H9 (cell line): ENCODE data around the gene DCTN5. TPM values are rescaled to one million over a fixed set of nuclear protein-coding genes. Genes with fewer than 3 reads are reported as not detected.

Experiments
- DNase-seq: peaks from one replicate; pipeline ENCODE4 v3.0.0-alpha.2; 2017
- H2AFZ ChIP-seq: one replicate; pipeline ENCODE4 v1.6.1; 2013; ENCODE audit warnings: mild to moderate bottlenecking, low read length, control low read depth, moderate library complexity
- H2AK5ac ChIP-seq: 2 replicates; pipeline ENCODE4 v1.6.1; 2013; ENCODE audit warnings: low read length, control low read depth, mixed read lengths; ENCODE audit not compliant: insufficient read length
- H2BK120ac ChIP-seq: one replicate; pipeline ENCODE4 v1.6.1; 2013; ENCODE audit warnings: low read depth, mild to moderate bottlenecking, low read length, control low read depth, inconsistent platforms; ENCODE audit not compliant: poor library complexity, severe bottlenecking
- H2BK12ac ChIP-seq: 2 replicates; pipeline ENCODE4 v1.6.1; 2013; ENCODE audit warnings: low read length, control low read depth, mixed read lengths, low read depth; ENCODE audit not compliant: insufficient read length
- H2BK15ac ChIP-seq: 2 replicates; pipeline ENCODE4 v1.6.1; 2013; ENCODE audit warnings: low read depth, low read length, control low read depth
- H2BK20ac ChIP-seq: one replicate; pipeline ENCODE4 v1.6.1; 2013; ENCODE audit warnings: low read depth, mild to moderate bottlenecking, low read length, control low read depth, inconsistent platforms; ENCODE audit not compliant: poor library complexity, severe bottlenecking
- H2BK5ac ChIP-seq: 2 replicates; pipeline ENCODE4 v1.6.1; 2013; ENCODE audit warnings: low read length, control low read depth, mixed read lengths; ENCODE audit not compliant: insufficient read length
- H3K14ac ChIP-seq: 2 replicates; pipeline ENCODE4 v1.6.1; 2013; ENCODE audit warnings: low read length, control low read depth; ENCODE audit not compliant: insufficient read depth
- H3K18ac ChIP-seq: 2 replicates; pipeline ENCODE4 v1.6.1; 2013; ENCODE audit warnings: low read depth, mild to moderate bottlenecking, mixed read lengths, low read length, control low read depth; ENCODE audit not compliant: insufficient read length
- H3K23ac ChIP-seq: 2 replicates; pipeline ENCODE4 v1.6.1; 2013; ENCODE audit warnings: low read length, control low read depth, mixed read lengths, low read depth; ENCODE audit not compliant: insufficient read length
- H3K23me2 ChIP-seq: 2 replicates; pipeline ENCODE4 v1.6.1; 2013; ENCODE audit warnings: low read depth, mild to moderate bottlenecking, mixed read lengths, low read length, control low read depth; ENCODE audit not compliant: insufficient read length, poor library complexity, severe bottlenecking
- H3K27ac ChIP-seq: 2 replicates; pipeline ENCODE4 v1.5.1; 2013; ENCODE audit warnings: low read length, control low read depth, mixed read lengths, low read depth; ENCODE audit not compliant: insufficient read length
- H3K27me3 ChIP-seq: 2 replicates; pipeline ENCODE4 v1.6.1; 2013; ENCODE audit warnings: low read length, control low read depth, inconsistent platforms; ENCODE audit not compliant: insufficient read depth
- H3K4ac ChIP-seq: 2 replicates; pipeline ENCODE4 v1.6.1; 2013; ENCODE audit warnings: low read depth, mild to moderate bottlenecking, control low read depth, inconsistent platforms, low read length, moderate library complexity
- H3K4me1 ChIP-seq: 2 replicates; pipeline ENCODE4 v1.6.1; 2013; ENCODE audit warnings: low read length, control low read depth, inconsistent platforms; ENCODE audit not compliant: insufficient read depth
- H3K4me2 ChIP-seq: 2 replicates; pipeline ENCODE4 v1.6.1; 2013; ENCODE audit warnings: low read length, control low read depth, mixed read lengths; ENCODE audit not compliant: insufficient read length, insufficient read depth
- H3K56ac ChIP-seq: 2 replicates; pipeline ENCODE4 v1.6.1; 2013; ENCODE audit warnings: low read depth, mild to moderate bottlenecking, mixed read lengths, low read length, control low read depth; ENCODE audit not compliant: insufficient read length
- H3K79me1 ChIP-seq: 2 replicates; pipeline ENCODE4 v1.6.1; 2013; ENCODE audit warnings: low read depth, mild to moderate bottlenecking, moderate library complexity, low read length, control low read depth, inconsistent platforms; ENCODE audit not compliant: insufficient read depth, poor library complexity, severe bottlenecking
- H3K79me2 ChIP-seq: 2 replicates; pipeline ENCODE4 v1.6.1; 2013; ENCODE audit warnings: low read length, control low read depth, inconsistent platforms; ENCODE audit not compliant: insufficient read depth
- H3K9ac ChIP-seq: 2 replicates; pipeline ENCODE4 v1.6.1; 2013; ENCODE audit warnings: low read length, control low read depth, mixed read lengths; ENCODE audit not compliant: insufficient read length; ENCODE audit errors: extremely low read depth
- H3K9me3 ChIP-seq: one replicate; pipeline ENCODE4 v1.6.1; 2013; ENCODE audit warnings: low read depth, low read length, inconsistent platforms; ENCODE audit not compliant: control insufficient read depth
- H3T11ph ChIP-seq: one replicate; pipeline ENCODE4 v1.6.1; 2013; ENCODE audit warnings: mild to moderate bottlenecking, low read length, control low read depth, inconsistent platforms
- H4K20me1 ChIP-seq: one replicate; pipeline ENCODE4 v1.6.1; 2013; ENCODE audit not compliant: control insufficient read depth, insufficient read length, insufficient read depth
- H4K5ac ChIP-seq: 2 replicates; pipeline ENCODE4 v1.6.1; 2013; ENCODE audit warnings: low read depth, mild to moderate bottlenecking, mixed read lengths, low read length, control low read depth; ENCODE audit not compliant: insufficient read length
- H4K8ac ChIP-seq: replicated peaks from 2 replicates; pipeline ENCODE4 v1.6.1; 2013; ENCODE audit warnings: low read length, control low read depth, mixed read lengths, low read depth; ENCODE audit not compliant: insufficient read length
- H4K91ac ChIP-seq: 2 replicates; pipeline ENCODE4 v1.6.1; 2013; ENCODE audit warnings: low read depth, mild to moderate bottlenecking, moderate library complexity, mixed read lengths, low read length, control low read depth; ENCODE audit not compliant: insufficient read length
- H3K27ac Mint-ChIP-seq, 3 experiments: 2 replicates in 2 of 3; 3 replicates in 1 of 3; pipeline ENCODE4 v1.8.0; 2020 to 2021; ENCODE audit warnings: mixed read lengths in 3 of 3, mild to moderate bottlenecking in 1 of 3, moderate library complexity in 1 of 3
- H3K27me3 Mint-ChIP-seq: 2 replicates; pipeline ENCODE4 v1.8.0; 2021; ENCODE audit warnings: low read depth, mild to moderate bottlenecking, moderate library complexity, mixed read lengths
- H3K36me3 Mint-ChIP-seq, 3 experiments: 2 replicates in 2 of 3; 3 replicates in 1 of 3; pipeline ENCODE4 v1.8.0; 2020 to 2021; ENCODE audit warnings: low read depth in 3 of 3, mixed read lengths in 3 of 3; ENCODE audit not compliant: insufficient read depth in 1 of 3
- H3K4me1 Mint-ChIP-seq, 2 experiments: 2 replicates each; pipeline ENCODE4 v1.8.0; 2020; ENCODE audit warnings: mixed read lengths in 2 of 2
- H3K4me3 Mint-ChIP-seq, 2 experiments: 2 replicates in 1 of 2; 3 replicates in 1 of 2; pipeline ENCODE4 v1.8.0; 2020 to 2021; ENCODE audit warnings: mild to moderate bottlenecking in 2 of 2, mixed read lengths in 2 of 2, moderate library complexity in 1 of 2
- H3K9me3 Mint-ChIP-seq, 2 experiments: 2 replicates in 1 of 2; 3 replicates in 1 of 2; pipeline ENCODE4 v1.8.0; 2020; ENCODE audit warnings: mild to moderate bottlenecking in 2 of 2, mixed read lengths in 2 of 2, moderate library complexity in 1 of 2
- CTCF ChIP-seq: fragments of 200-600 bp; sonication (generic); conservative IDR thresholded peaks from 3 replicates; pipeline ENCODE4 v1.8.0; 2021; ENCODE audit warnings: antibody characterized with exemption, mild to moderate bottlenecking
- WGBS: extraction: QIAGEN DNeasy Blood & Tissue Kit; methylation state at CpG from one replicate; pipeline ENCODE4 v1.1.7; 2013; ENCODE audit warnings: missing lambda C conversion rate, low lambda C conversion rate, mixed read lengths; ENCODE audit not compliant: insufficient read length; ENCODE audit errors: extremely low coverage; 5-methylcytosine and 5-hydroxymethylcytosine counted together
- total RNA-seq: library from RNA; stranded (reverse); gene quantifications from 2 replicates; pipeline ENCODE4 v1.2.1, GENCODE V29; 2021

DCTN5 gene
- total RNA-seq, 1 experiment from 2014 or later: 114 TPM

GRCh38 chr16:23710504-23710903 is 69.2 kb downstream of the DCTN5 start:
- WGBS: no CpG with 5 or more reads among the region's 3 CpGs
- TF ChIP-seq CTCF: no peak
- peaks cover 5% of the 10 kb centered on the region for H3K9me3 ChIP-seq
- H3K27ac Mint-ChIP-seq: no peak overlapping the region
- H2AK5ac ChIP-seq: no peak overlapping the region
- H3K56ac ChIP-seq: no peak overlapping the region
- no peaks in the 10 kb centered on the region for H3K4me1 ChIP-seq
- H4K20me1 ChIP-seq: peaks cover 3% of the 10 kb centered on the region
- H3K4me2 ChIP-seq: no peak overlapping the region
- H3K18ac ChIP-seq: no peak overlapping the region
- peaks cover 2 to 9% of the 10 kb centered on the region in 2 experiments; a peak in 3 of 4 replicates for H3K4me1 Mint-ChIP-seq
- H3K27me3 Mint-ChIP-seq: peaks cover 27% of the 10 kb centered on the region
- H3K23ac ChIP-seq: no peak overlapping the region
- H2BK20ac ChIP-seq: no peak overlapping the region
- no peaks in the 10 kb centered on the region for H3K79me2 ChIP-seq
- H3K4me3 Mint-ChIP-seq: no peak overlapping the region
- no peak overlapping the region for H2BK15ac ChIP-seq
- no peak overlapping the region for H3T11ph ChIP-seq
- H3K23me2 ChIP-seq: peaks cover 8% of the 10 kb centered on the region
- H2BK12ac ChIP-seq: no peak overlapping the region
- H3K79me1 ChIP-seq: no peaks in the 10 kb centered on the region
- H4K5ac ChIP-seq: no peak overlapping the region
- H3K27me3 ChIP-seq: peaks cover 3% of the 10 kb centered on the region; the same call in 1 of the 2 replicates
- H2BK5ac ChIP-seq: no peak overlapping the region
- H2BK120ac ChIP-seq: no peak overlapping the region
- no peak overlapping the region for H3K27ac ChIP-seq
- no peak overlapping the region for H2AFZ ChIP-seq
- no peak overlapping the region for H3K9ac ChIP-seq
- peaks cover 2 to 19% (median 7%) of the 10 kb centered on the region in 3 experiments; a peak in 5 of 7 replicates for H3K36me3 Mint-ChIP-seq
- no peak for DNase-seq
- no peak overlapping the region for H3K14ac ChIP-seq
- H3K4ac ChIP-seq: no peak overlapping the region
- H4K91ac ChIP-seq: no peak overlapping the region
- peaks cover 10 to 11% of the 10 kb centered on the region in 2 experiments for H3K9me3 Mint-ChIP-seq
- H4K8ac ChIP-seq: no peak overlapping the region
